ENCODE data around the gene M6PR. TPM values are rescaled to one million over a fixed set of nuclear protein-coding genes. Genes with fewer than 3 reads are reported as not detected.

The M6PR gene
- total and polyA plus RNA-seq, 2 of the 13 experiments (the other 11 are each of a cell fraction or from before 2014, with no cell fraction given) = 98.2 to 127 TPM

- Histone ChIP-seq H2AFZ (ENCODE audit: low read length) (no peak overlapping the region), H3K27me3 (ENCODE audit: control insufficient read depth in 1 of 2, insufficient read depth in 2 of 2, low read length in 2 of 2) (peaks cover 0 to 8% of the 10 kb centered on the region in 2 experiments; a peak in 2 of 5 replicates), H3K27ac (ENCODE audit: extremely low read length, insufficient read depth, low read length) (no peak overlapping the region), H3K9me3 (ENCODE audit: low read length) (no peaks in the 10 kb centered on the region), H3K9ac (ENCODE audit: insufficient read depth, low read depth, low read length) (no peak overlapping the region), H3K4me2 (ENCODE audit: low read depth, low read length) (no peak overlapping the region), H3K4me1 (ENCODE audit: insufficient read depth, low read length) (no peaks in the 10 kb centered on the region), H3K36me3 (replicated peaks in 1 of 2; ENCODE audit: control insufficient read depth in 1 of 2, insufficient read depth in 2 of 2, low read length in 2 of 2) (no peaks in the 10 kb centered on the region), H3K4me3 (replicated peaks in 1 of 3; ENCODE audit: insufficient read depth in 1 of 3, low read depth in 2 of 3, low read length in 3 of 3) (no peak overlapping the region), H3K79me2 (ENCODE audit: insufficient read depth, low read length) (no peaks in the 10 kb centered on the region), H4K20me1 (ENCODE audit: insufficient read depth, low read length) (no peaks in the 10 kb centered on the region)
- BruUV-seq (replicated peaks) = no TSS peak
- intact Hi-C loops (cut with micrococcal nuclease; ENCODE audit: unreplicated experiment) (no loop called here), in situ Hi-C loops (cut with HindIII; ENCODE audit: extremely low pct_ligation_motif_present, low pct_unique_long_range_greater_than_20kb) (loop anchor here (5.0 kb wide), 1 partner anchor 212 kb away; no protein-coding TSS in a partner anchor)
- no peak for FAIRE-seq
- DNase-seq (ENCODE audit: low spot score) = no peak
- TF ChIP-seq GABPB1 (CRISPR knock-in tag; IDR thresholded peaks at IDR 0.05) = no peak
- no peak for TF ChIP-seq ZNF160 (CRISPR knock-in tag; IDR thresholded peaks at IDR 0.05)
- no peak for TF ChIP-seq ETV5 (CRISPR knock-in tag; IDR thresholded peaks at IDR 0.05; ENCODE audit: borderline replicate concordance)
- no peak for TF ChIP-seq ZNF280D (CRISPR knock-in tag; IDR thresholded peaks at IDR 0.05)
- TF ChIP-seq CREB1 (IDR thresholded peaks at IDR 0.05) = no peak
- no peak for TF ChIP-seq CREB1 (CRISPR knock-in tag; IDR thresholded peaks at IDR 0.05)
- TF ChIP-seq SMC3 (IDR thresholded peaks at IDR 0.05; ENCODE audit: low read length) = no peak
- ChIA-PET CTCF (ENCODE audit: low intra/inter-chr PET ratio, low total read pairs) (no interaction called here), POLR2A (no interaction called here)
- no peak for ATAC-seq
Observed at GRCh38 chr12:8894378-8894777, 55.1 kb downstream of the M6PR start.

Data from HepG2 (cell line).